GM12872 (cell line): Measurements from ENCODE around the gene VPS13C.

Experiments used
- TF ChIP-seq, protein P1 (sequence below): IDR thresholded peaks from 3 replicates; pipeline ENCODE4 v1.5.1; 2011; ENCODE audit warnings: low read depth, mild to moderate bottlenecking, low read length, moderate library complexity; ENCODE audit not compliant: insufficient read depth

The VPS13C gene

DNA sequence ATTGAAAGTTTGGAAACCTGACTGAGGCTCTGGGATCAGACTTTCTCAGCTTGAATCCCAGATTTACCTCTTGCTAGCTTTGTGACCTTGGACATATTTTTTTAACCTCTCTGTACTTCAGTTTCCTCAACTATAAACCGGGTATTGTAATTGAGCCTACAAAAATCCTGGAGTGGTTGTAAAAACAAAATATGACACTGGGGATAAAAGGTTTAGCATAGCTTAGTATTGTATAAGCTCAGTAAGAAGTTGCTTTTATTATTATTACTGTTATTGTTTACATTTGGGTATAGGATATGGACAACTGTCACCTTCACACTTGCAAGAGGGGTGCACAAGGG lies 28.1 kb upstream of the VPS13C start:
- TF ChIP-seq, protein P1, sequence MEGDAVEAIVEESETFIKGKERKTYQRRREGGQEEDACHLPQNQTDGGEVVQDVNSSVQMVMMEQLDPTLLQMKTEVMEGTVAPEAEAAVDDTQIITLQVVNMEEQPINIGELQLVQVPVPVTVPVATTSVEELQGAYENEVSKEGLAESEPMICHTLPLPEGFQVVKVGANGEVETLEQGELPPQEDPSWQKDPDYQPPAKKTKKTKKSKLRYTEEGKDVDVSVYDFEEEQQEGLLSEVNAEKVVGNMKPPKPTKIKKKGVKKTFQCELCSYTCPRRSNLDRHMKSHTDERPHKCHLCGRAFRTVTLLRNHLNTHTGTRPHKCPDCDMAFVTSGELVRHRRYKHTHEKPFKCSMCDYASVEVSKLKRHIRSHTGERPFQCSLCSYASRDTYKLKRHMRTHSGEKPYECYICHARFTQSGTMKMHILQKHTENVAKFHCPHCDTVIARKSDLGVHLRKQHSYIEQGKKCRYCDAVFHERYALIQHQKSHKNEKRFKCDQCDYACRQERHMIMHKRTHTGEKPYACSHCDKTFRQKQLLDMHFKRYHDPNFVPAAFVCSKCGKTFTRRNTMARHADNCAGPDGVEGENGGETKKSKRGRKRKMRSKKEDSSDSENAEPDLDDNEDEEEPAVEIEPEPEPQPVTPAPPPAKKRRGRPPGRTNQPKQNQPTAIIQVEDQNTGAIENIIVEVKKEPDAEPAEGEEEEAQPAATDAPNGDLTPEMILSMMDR: no peak

DNA sequence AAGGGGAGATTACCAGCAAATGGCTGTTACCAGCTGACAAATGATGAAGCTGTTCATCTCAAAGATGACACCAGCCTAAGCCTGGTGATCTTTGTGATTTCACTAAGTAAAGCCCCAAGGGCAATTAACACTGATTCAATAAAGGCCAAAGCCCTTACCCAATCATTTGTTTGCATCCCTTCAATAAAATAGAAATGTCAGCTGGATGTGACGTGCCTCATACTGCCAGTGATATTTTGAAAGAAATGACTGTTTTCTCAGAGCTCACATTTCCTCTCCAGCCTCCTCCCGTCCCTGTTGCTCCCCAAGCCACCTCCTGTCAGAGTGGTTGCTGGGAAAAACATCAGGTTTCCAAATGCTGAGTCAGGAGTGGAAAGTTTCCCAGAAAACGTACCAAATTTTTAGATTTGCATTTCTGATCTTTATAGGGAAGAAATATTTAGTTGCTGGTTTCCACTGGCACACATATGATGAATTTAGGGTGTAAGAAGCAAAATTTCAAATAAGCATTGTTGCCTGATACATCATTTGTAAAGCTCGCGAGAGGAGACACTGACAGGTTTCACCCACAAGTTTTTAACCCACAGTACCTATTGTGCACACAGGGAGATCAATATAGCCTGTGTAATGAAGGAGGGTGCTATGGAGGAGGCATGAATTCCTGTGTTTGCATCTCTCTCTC lies 27.6 kb upstream of the VPS13C start:
- TF ChIP-seq, protein P1: no peak

DNA sequence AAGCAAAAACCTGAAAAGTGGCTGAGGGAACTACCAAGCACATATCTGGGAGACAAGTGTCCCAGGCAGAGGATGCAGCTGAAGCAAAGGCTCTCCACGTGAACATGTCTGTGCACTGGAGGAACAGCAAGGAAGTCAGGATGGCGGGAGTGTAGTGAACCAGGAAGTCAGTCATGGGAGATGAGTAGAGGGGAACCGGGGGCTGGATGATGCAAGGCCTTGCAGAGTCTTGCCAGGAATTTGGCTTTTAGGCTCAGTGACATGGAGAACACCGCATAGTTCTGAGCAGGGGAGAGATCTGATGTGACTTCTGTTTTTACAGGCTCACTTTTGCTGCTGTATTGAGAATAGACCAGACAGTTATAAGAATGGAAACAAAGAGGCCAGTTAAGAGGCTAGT lies 25.5 kb upstream of the VPS13C start:
- TF ChIP-seq, protein P1: no peak

DNA sequence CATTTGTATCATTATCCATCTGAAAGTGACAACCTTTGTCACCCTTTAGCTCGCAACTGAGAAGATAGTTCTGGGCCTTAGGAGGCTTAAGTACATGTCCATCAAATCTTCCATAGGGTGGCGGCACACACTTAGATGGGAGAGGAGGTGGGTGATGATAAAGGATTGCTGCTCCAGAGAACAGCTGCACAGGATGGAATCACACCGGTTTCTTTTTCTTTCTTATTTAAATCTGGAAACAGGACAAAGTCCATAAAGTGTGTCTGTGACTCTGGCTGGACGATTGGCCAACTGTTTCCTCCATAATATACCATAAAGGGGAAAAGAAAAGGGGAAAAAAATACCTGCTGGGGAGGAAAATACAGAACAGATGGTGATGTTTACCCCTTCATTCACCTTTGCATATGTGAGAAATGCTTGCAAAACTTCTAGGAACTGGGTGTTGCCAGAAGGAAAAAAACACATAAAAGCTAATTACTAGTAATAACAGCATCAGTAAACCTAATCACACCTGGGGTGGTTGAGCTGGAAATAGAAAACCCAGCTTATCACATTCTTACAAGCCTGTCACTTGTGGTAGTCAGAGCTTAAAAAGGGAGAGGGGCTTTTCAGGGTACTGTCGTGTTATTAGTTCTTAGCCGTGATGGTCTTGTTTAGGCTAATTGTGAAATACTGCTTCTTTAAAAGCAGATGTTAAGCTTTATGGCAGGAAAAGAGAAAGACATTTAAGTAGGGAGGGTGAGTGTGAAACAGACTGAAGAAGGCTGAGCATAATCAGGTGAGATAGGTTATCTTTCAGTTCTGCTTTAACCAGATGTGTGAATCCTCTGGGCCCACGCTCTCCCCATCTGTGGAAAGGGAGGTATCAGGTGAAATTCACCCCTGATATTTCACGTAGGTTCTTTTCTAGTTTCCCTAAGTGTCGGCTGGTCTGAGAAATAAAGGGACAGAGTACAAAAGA lies 23.2 kb upstream of the VPS13C start:
- TF ChIP-seq, protein P1: no peak

DNA sequence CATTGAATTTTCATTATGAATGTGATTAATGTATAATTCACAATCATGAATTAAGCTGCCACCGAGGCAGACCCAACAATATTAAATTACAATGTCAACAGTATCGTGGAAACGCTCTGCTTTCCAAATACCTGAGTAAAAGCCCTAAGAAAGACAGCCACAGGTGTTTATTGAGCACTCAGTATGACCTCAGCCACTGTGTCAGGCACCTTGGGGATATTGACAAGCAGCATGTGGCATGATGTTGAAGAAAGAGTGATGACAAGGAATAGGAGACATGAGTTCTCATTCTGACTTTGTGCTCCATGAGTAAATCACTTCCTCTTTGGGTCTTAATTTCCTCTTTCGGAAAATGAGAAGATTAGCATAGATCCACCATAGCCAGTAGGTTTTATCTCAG lies 19.3 kb upstream of the VPS13C start:
- TF ChIP-seq, protein P1: no peak

DNA sequence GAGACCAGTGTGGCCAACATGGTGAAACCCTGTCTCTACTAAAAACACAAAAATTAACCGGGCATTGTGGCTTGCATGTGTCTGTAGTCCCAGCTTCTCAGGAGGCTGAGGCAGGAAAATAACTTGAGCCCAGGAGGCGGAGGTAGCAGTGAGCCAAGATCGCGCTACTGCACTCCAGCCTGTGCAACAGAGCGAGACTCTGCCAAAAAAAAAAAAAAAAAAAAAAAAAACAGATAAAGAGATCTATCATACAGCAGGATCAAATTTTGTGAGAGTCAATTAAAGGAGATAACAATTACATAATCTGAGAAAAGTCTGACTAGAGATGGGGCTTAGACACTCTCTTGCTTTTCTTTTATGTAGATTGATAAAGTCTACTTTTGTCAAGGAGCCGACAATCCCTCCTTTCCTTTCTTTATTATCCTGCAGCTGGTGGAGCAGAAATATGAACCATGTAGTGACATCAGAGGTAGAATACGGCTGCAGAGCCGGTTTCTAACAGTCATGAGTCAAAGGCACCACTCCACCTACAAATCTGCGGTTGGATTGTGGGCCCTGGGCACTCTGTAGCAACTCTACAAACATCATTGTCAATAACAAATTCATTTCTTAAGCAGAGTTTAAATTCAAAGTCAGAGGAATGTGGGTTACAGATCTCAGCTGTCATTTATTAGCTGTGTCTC lies 15.5 kb upstream of the VPS13C start:
- TF ChIP-seq, protein P1: no peak

DNA sequence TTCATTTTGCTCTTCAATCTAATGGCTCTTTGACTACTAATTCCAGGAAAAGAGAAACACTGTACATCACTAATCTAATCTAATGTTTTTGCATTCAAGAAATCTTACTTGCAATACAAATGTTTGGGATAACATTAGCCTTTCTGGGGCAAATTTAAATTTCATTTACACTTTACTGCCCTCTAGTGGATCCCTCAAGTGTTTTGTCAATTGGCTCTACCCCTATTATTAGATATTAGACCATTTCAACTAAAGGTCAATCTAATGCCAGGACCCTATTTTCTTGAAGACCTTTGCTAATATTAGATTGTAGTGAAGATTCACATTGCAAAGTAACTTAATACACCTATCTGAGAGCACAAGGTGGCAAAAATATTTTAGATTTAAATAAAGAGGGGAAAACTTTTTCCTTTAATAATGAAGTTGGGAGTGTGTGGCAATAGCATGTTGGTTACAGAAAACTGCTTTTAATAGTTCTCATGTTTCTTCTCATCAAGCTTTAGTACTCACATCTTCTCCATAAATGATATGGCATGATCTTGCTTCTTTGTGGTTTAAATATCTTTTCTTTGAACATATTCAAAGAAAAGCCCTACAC lies 11.6 kb upstream of the VPS13C start:
- TF ChIP-seq, protein P1: peak; percentile 61
